HG02870 (cell line): ENCODE results near the gene RIPOR2.

Source experiments
- ATAC-seq: cut with Tn5 transposase; IDR thresholded peaks from one replicate; pipeline ENCODE4 v1.9.1; 2021; ENCODE audit warnings: mild to moderate bottlenecking, moderate library complexity; ENCODE audit not compliant: unreplicated experiment

Gene RIPOR2

DNA sequence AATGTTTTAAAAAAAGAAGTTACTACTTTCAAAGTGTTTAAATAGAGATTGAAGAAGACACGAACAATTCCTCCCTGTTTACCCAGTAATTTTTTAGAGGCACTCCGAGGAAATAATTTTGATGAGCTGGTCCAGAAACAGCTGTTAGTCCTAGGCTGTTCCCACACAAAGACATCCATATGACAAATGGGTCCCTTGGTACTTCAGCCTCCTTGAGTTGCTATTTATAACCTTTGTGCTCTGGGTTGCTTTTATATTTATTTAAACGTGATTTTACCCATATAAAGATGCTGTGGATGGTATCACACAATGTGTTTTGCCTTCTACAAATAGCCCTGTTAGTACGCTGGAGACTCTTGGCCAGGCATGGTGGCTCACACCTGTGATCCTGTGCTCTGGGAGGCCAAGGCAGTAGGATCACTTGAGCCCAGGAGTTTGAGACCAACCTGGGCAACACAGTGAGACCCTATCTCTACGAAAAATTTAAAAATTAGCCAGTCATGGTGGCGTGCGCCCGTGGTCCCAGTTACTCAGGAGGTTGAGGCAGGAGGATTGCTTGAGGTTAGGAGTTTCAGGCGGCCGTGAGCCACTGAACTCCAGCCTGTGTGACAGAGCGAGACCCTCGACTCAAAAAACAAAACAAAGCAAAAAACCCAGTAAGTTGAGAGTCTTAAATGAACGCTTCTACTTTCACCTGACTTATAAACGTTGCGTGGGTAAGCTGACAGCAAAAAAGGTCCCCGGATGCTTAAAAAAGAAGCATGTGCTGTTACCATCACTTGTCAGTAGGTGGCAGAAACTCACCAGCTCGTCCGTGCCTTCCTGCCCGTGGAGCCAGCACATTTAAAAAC, 80.1 kb downstream of the RIPOR2 start:
- ATAC-seq, result no peak

DNA sequence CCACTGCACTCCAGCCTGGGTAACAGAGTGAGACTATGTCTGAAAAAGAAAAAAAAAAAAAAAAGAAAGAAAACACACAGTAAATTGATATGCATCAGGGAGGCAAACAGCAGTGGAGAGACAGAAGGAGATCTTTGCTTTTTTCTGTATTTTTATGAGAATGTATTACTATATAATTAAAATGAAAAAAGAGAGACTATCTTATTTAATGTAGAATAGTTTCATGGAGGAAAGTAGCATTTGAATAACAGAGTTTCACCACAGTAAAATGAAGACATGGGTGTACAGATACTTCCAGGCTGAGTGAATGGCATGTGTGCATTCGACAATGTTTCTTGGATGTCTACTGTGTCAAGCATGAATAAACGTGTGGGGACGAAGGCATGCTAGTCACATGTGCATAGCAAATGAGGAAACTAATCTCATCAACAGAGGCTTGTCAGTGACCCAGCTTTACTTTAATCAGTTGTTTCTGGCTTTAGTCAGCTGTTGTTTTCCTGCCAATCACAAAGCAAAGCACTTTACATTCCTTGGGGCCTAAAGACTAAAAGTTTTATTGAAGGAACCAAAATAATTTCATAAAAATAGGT, 81.6 kb downstream of the RIPOR2 start:
- ATAC-seq, result no peak

DNA sequence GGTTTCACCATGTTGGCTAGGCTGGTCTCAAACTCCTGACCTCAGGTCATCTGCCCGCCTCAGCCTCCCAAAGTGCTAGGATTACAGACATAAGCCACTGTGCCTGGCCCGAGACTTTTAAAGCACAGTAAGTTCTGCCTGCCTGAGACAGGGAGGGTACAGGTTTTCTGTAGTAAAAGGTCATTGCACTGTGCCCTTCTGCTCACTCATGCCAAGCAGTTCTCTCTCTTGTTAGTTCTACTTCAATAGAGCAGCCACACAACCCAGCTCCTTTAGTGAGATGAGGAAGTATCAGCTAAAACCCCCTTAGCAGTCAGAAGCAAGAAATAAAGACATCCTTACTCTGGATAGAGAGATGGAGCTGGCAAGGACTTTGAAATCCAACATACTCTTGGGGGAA, 84.7 kb downstream of the RIPOR2 start:
- ATAC-seq, result no peak

DNA sequence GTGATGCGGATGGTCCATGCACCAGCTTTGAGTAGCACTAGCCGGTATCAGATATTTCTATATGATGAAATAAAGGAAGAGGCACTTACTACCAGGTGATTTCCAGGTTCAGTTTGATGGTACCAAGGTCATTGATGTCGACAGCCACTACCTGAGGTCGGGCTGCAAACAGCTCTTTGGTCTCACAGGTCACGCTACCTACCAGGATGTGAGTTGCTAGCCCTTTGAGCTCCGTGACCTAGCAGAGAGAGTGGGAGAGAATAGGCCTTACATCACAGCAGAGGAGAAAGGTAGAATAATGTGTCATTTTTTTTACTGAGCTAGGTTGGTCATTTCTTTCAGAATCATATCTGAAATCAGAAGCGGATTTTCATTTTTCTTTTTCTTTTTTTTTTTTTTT, 86.0 kb downstream of the RIPOR2 start:
- no peak for ATAC-seq

DNA sequence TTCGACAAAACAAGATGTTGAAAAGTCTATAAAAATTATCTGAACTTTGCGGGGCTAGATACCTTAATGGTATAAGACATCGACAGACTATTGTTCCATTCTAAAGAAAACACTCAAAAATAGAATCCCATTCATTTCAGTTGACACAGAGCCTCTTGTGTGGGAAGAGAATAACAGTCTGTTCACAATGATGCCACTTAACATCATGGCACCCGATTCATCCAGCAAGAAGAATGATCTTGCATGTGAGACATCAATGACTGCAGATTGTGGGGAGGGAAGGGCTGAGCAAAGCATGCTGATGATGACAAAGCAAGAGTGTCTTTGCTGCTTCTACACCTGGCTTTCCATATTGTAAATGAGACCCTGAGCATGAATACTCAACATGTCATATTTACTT, 87.3 kb downstream of the RIPOR2 start:
- no peak for ATAC-seq

DNA sequence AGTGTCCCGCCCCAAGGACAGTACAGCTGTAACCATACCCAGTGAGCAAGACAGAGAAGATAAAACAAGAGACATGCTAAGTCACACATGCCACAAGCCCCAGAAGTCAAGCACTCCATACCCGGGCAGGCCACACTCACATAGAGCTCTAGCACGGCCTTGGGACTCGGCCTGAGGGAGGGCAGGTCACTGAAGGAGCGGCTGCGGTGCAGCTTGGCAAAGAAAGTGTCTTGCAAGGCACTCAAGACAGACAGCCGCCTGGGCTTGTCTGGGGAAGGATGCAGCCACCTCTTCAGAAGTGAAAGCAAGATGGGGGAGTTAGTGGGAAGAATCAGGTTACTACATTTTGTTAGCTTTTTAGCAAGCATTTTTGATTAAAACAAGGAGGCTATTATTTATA, 88.4 kb downstream of the RIPOR2 start:
- no peak for ATAC-seq

DNA sequence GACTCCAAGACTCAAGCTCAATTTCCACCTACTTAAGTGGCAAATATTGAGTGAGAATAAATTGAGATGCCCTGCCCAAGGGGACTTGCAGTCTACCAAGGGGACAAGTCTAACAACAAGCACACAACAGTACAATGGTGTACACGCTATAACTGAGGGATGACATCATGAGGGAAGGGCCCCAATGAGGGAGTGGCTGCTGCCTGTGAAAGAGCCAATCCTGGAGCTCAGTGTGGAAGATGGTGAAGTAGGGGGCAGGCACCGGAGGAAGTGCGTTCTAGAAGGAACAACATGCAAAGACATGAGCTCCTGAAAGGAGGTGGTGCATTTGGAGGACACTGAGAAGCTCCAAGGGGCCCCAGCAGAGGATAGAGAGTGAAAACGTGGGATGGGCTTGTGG, 90.2 kb downstream of the RIPOR2 start:
- no peak for ATAC-seq

DNA sequence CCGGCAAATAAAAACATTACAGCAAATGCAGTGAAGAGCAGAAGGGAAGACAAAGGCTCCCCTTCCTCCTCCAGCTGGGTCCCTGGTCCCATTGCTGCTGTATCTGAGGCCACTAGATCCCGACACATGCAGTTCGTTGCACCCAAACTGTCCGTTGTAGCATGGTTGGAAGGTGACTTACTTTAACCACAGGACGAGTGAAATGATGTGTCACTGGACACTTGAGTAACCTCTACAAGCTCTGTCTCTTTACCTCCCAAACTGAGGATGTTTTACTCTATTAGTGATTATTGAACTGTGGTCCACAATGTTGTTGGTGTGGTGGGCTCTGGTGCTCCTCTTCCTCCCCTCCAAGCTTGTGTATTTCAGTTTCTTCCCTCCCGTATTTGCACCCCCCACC, 90.9 kb downstream of the RIPOR2 start:
- no peak for ATAC-seq

DNA sequence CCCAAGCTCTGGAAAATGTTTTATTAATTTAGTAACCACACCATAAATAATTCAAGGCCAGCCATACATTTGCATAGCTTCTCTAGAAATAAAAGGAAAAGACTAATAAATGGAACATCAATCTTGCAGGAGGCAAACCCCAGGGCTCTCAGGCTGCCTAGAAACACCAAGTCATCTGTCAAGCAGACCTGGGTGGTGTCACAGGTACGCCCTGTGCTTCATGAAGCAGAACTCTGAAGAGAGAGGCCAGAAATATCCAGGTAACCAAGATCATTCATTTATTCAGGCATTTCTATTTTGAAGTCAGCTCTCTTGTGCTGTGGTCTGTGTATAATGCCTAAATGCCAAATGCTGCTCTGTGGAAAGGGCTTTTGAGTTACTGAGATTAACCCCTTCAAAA, 91.7 kb downstream of the RIPOR2 start:
- no peak for ATAC-seq

DNA sequence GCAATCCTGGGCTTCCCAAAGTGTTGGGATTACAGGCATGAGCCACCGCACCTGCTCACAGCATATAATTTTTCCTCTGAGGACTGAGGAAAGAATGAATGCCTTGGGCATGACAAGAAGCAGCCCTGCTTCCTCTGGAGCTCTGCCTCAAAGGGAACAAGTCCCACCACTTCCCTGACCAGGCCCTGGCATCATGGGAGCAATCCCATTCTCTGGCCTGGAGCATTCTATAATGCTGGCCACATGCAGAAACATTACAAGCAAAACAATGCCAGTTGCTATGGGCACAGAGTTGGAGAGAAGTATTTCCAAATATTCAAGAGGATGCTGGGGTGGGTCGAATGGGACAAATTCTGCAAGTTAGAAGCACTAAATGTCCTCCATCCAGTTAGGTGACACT, 95.6 kb downstream of the RIPOR2 start:
- no peak for ATAC-seq

DNA sequence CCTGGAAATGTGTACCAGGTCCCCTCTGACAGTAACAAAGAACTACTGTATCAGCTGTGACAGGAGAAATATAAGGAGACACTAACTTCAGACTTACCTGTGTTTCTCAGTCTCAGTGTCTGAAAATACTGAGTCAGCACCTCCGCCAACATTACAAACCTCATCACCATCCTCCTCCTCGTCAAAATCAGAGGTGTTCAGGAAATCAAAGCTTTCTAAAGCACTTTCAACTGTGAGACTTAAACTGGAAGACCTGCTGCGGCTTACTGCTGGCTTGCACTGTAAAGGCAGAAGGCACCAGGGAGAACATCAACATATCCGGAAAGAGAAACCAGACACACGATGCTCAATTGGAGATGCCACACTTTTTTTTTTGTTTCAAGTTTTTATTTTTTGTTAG, 96.8 kb downstream of the RIPOR2 start:
- no peak for ATAC-seq

DNA sequence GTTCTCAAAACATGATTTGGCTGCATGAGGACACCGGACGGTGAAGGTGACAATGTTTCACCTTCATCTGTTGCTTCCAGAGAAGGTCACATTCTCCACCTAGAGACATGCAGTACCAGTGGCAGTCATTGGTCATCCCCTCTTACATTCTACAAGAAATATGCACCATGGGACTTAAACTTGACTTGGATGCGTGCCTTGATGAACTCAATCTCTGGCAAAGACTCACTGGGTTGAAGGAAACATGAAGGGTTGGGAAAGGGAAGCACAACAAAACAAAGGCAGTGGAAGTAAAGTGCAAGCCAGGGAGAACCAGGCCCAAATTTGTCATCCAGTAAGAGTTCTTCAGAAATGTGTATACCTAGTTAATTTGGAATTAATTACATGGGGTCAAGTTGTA, 97.7 kb downstream of the RIPOR2 start:
- ATAC-seq, result no peak

DNA sequence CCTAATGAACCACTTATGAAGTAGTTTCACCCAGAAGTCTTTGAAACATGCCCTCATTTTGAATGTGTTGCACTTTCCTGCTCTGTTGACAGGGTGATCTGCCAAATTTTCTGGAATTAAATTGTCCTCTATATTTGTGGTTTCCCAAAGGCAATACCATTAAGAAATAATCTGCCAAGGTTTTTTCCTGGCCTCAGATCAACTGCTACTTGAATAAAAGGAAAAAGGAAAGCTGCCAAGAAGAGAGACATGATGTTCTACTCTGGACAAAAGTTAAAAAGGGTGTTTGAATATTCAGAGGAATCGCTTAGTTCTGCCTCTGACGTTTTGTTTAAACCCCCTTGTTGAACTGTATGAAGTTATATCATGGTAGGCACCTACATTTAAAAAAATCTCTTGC, 99.7 kb downstream of the RIPOR2 start:
- ATAC-seq, result no peak

DNA sequence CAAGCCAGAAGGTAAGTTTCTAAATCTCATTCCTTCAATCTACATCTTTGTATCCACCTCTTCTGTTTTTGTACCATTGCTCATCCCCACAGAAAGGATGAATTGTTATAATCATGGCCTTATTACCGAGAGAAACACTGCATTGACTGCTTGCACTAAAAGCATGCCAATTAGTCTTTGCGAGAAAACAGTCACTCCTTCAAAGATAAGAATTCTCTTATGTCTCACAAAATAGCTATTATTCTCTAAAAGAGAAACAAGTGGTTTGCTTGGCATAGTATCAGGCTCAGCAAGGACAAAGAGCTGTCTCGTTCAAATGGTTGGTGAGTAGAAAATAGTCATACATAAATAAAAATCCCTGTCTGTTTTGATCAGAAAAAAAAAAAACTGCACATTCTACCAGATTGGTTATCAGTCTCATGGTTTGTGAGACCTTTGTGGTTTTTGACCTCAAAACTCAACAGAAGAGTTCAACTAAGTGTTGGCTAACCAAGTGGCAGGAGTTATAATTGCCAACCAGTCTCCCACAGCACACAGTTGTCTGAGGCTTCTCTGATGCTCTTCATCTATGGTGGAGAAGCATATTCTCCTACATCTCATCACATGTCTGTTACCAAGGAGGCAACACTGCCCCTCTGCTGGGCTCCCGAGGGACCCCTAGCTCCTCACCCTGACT, 101.9 kb downstream of the RIPOR2 start:
- no peak for ATAC-seq

DNA sequence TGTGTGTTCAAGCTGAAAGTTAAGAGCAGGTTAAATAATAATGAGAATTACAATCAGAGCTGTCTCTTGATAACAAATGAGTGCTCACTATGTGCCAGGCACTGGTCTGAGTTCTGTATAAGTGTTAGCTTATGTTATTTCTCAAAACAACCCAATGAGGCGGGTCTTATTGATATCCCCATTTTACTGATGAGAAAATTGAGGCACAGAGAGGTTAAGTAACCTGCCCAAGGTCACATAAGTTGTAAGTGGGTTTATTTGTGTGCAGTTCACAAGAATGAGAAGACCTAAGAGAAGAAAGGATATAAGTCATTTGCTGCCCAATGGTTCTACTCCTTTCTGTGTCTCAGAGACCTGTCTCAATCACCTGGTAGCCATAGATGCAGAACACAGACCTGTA, 103.0 kb downstream of the RIPOR2 start:
- ATAC-seq, result no peak

DNA sequence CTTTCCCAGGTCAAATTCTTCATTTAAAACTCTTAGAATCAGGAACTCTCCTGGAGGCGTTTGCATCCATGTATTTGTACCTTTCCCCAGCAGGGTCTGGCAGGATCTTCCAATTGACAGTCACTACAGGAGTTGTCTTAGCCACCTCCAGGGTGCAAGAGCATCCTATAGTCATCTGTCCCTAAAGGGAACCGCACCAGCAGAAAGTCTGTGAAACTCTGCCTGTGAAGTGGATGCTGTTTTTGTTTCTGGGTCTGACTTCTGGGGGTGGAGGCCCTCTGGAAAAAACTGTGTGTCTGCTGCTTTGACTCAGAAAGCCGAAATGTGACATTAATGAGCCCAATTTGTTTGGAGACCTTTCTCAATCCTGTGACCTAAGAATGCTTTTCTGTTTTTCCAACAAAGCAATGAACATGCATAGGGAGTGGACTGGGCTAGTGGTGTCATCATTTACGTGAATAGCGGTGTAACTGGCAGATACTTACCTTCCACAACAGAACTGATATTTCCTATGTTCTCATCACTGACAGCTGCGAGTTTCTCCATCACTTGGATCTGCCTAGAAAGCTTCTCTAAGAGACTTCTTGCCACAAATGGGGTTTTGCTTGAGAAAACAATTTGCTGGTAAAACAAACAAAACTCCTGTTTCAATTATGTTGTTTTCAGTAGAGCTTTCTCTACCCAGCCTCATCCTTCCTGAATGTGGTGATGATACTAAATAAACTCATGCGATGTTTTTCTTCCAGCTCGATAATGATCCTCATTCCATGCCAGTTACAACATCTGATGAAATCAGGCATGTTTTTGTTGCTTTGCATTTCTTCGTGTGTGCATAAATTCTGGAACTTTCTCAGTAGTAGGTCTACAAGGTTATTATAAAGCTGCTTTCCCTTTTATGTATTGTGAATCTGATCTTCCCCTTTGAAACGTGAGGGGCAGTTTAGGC, 103.7 kb downstream of the RIPOR2 start:
- ATAC-seq, result no peak

DNA sequence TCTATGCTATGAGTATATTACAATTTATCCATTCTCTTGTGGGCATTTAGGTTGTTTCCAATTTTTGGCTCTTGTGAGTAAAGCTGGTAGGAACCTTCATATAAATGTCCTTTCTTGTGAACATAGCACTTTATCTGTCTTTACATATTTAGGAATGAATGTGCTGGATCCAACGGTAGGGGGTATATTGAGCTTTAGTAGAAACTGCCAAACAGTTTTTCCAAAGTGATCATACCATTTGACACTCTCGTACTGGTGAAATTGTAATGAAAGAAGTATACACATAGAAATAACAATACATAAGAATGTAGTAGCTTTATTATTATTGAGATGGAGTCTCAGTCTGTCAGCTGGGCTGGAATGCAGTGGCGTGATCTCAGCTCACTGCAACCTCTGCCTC, 106.1 kb downstream of the RIPOR2 start:
- no peak for ATAC-seq

DNA sequence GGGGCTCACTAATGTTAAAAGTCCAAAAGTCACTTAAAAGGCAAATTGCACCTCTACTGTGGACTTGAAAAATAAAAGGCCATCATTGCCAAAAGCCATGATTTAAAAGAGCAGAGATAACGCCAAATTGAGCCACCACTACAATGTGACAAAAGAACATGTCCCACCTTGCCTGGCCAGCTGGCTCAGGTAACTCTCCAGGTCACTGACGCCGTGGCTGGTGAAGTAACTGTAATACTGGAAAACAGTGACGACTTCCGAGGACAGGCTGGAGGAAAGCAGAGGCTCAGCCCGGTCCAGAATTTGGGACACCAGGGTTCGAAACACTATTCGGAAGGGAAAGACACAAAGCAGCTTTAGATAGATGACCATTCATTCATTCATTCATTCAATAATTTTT, 107.8 kb downstream of the RIPOR2 start:
- no peak for ATAC-seq

DNA sequence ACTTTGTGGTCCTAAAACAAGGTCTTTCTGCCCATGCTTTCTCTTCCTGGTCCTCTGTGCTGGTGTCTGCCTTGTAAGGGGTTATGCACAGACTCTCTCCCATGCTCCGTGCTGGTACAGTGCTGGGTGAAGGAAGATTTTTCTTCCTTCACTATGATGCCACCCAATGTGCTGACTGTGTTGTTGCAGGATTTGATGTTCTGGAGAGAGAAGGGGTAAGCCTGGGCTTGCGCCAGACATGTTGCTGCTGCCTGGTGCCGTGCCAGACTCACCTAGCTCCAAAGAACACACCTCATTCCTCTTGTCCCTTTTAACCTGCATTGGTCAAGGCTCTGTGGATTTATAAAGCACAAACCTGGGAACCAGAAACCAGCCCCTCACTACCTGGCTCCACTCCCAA, 108.6 kb downstream of the RIPOR2 start:
- no peak for ATAC-seq

DNA sequence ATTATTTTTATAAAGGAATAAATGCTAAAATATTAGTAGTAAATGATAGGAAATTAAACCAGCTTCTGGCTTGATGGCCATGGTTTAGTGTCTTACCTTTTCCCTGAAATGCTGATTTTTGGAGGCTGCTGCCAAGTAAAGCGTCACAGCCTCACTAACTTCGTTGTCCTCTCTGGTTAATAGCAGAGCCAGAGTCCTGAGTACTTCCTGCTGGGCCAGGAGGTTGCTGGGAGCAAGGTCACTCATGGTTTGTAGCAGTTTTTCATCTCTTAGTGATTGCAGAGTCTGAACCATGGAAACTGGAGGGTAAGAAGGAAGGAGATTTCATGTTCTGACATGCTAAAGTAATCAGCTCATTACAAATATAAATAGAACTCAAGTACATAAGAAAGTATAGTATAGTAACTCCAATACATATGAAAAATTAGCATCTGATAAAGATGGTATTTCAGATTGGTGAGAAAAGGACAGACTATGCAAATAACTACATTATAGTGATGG, 110.6 kb downstream of the RIPOR2 start:
- ATAC-seq, result no peak
